OCI-LY1 (cell line): ENCODE data around the gene RHCE.

Source experiments
- EZH2 ChIP-seq: fragments of 200-600 bp; sonication (generic), shearing (Covaris generic); IDR thresholded peaks from 2 replicates; pipeline ENCODE4 v1.8.0; 2017; ENCODE audit warnings: borderline replicate concordance, mixed run types, mild to moderate bottlenecking, antibody characterized with exemption, low read length, moderate library complexity, mixed read lengths
- TF ChIP-seq, protein P1 (sequence below): fragments of 200-600 bp; sonication (generic), shearing (Covaris generic); IDR thresholded peaks from 2 replicates; pipeline ENCODE4 v1.5.1; 2017; ENCODE audit warnings: mild to moderate bottlenecking, antibody characterized with exemption, low read length, moderate library complexity, mixed read lengths

DNA sequence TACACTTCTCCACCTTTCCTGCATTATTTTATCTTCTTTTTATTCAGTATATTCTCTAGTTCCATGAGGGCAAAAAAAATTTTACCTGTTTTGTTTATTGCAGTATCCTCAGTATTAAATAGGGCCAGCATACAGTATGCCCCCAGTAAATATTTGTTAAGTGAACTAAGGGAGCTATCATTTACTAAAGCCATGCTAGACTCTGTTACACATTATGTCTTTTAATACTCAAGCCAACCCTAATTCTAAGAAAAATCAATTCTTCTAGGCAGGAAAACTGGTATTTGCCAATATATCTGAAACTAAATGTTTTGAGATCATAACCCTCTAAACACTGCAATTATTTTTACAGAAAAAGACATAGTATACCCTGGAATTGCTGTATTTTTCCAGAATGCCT is 64.2 kb downstream of the RHCE start:
- TF ChIP-seq, protein P1, sequence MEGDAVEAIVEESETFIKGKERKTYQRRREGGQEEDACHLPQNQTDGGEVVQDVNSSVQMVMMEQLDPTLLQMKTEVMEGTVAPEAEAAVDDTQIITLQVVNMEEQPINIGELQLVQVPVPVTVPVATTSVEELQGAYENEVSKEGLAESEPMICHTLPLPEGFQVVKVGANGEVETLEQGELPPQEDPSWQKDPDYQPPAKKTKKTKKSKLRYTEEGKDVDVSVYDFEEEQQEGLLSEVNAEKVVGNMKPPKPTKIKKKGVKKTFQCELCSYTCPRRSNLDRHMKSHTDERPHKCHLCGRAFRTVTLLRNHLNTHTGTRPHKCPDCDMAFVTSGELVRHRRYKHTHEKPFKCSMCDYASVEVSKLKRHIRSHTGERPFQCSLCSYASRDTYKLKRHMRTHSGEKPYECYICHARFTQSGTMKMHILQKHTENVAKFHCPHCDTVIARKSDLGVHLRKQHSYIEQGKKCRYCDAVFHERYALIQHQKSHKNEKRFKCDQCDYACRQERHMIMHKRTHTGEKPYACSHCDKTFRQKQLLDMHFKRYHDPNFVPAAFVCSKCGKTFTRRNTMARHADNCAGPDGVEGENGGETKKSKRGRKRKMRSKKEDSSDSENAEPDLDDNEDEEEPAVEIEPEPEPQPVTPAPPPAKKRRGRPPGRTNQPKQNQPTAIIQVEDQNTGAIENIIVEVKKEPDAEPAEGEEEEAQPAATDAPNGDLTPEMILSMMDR: no peak
- TF ChIP-seq EZH2: no peak
